ENCODE results near the gene ANKRD33B. TPM values are rescaled to one million over a fixed set of nuclear protein-coding genes. Genes with fewer than 3 reads are reported as not detected.

Gene ANKRD33B
- polyA plus RNA-seq, 1 donor (not counting 4 experiments of a cell fraction or from before 2014, with no cell fraction given), result 1.9 TPM

- Histone ChIP-seq H3K4me2 (ENCODE audit: control insufficient read depth, extremely low read depth, insufficient read depth, low read depth, low read length) (no peak overlapping the region), H3K9ac (ENCODE audit: control insufficient read depth, extremely low read depth, insufficient read depth, low read length) (no peak overlapping the region)
- dilution Hi-C loops (cut with MboI; ENCODE audit: extremely low pct_ligation_motif_present, low sequenced_read_pairs), result no loop called here
Measured at GRCh38 chr5:10695759-10696543, 132.1 kb downstream of the ANKRD33B start.

DNA sequence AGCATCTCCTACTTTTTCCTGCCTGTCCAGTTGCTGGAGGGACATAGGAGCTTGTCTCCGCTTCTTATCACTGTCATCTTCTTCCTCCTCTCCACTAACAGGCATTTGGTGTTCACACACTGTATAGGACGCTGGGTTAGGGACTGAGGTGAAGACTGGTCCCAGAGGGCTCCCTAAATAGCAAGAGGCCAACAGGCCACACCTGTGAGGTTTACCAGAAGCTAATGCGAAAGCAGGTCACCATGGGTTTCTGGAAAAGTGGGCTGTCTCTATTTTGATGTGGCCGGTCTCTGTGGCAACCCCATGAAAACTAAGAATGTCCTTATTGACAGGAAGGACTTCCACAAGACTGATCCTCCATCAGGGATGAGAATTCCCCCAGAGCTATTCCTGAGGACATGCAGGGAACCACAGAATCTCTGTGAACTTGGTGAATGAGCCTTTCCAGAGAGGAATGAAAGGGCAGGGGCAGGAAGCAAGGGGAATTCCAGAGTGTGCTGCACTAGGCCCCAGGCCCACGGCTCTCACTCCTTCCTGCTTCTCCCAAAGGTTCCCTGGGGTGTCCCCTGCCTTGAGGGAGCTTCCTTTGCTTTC is 135.5 kb downstream of the ANKRD33B start:
- Histone ChIP-seq H3K9me3 (ENCODE audit: control insufficient read depth, low read depth, low read length) (no peaks in the 10 kb centered on the region), H3K36me3 (ENCODE audit: control insufficient read depth in 2 of 2, extremely low read depth in 1 of 2, insufficient read depth in 2 of 2, low read length in 2 of 2) (no peaks in the 10 kb centered on the region), H3K27me3 (ENCODE audit: control insufficient read depth, extremely low read depth, insufficient read depth, low read length) (no peaks in the 10 kb centered on the region), H3K4me3 (ENCODE audit: control insufficient read depth in 2 of 3, extremely low read depth in 1 of 3, insufficient read depth in 2 of 3, low read depth in 1 of 3, low read length in 3 of 3) (no peak overlapping the region), H3K79me2 (ENCODE audit: control insufficient read depth, insufficient read depth, low read length) (peaks cover 4% of the 10 kb centered on the region), H2AFZ (ENCODE audit: control insufficient read depth, low read length) (no peak overlapping the region), H3K27ac (ENCODE audit: control insufficient read depth, insufficient read depth, low read length) (no peak overlapping the region), H3K9ac (ENCODE audit: control insufficient read depth, extremely low read depth, insufficient read depth, low read length) (no peak overlapping the region), H3K4me1 (ENCODE audit: control insufficient read depth, extremely low read depth, insufficient read depth, low read length) (peaks cover 32% of the 10 kb centered on the region), H4K20me1 (ENCODE audit: control insufficient read depth, extremely low read depth, insufficient read depth, low read length) (no peaks in the 10 kb centered on the region), H3K9me1 (ENCODE audit: control insufficient read depth, extremely low read depth, insufficient read depth, low read length) (no peaks in the 10 kb centered on the region), H3K4me2 (ENCODE audit: control insufficient read depth, extremely low read depth, insufficient read depth, low read depth, low read length) (no peak overlapping the region)
- FAIRE-seq (no peak), DNase-seq (ENCODE audit: low read depth, low spot score) (no peak)
- TF ChIP-seq, protein P1, sequence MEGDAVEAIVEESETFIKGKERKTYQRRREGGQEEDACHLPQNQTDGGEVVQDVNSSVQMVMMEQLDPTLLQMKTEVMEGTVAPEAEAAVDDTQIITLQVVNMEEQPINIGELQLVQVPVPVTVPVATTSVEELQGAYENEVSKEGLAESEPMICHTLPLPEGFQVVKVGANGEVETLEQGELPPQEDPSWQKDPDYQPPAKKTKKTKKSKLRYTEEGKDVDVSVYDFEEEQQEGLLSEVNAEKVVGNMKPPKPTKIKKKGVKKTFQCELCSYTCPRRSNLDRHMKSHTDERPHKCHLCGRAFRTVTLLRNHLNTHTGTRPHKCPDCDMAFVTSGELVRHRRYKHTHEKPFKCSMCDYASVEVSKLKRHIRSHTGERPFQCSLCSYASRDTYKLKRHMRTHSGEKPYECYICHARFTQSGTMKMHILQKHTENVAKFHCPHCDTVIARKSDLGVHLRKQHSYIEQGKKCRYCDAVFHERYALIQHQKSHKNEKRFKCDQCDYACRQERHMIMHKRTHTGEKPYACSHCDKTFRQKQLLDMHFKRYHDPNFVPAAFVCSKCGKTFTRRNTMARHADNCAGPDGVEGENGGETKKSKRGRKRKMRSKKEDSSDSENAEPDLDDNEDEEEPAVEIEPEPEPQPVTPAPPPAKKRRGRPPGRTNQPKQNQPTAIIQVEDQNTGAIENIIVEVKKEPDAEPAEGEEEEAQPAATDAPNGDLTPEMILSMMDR (optimal IDR thresholded peaks at IDR 0.05 in 1 of 3, IDR thresholded peaks at IDR 0.05 in 1 of 3, conservative IDR thresholded peaks at IDR 0.05 in 1 of 3; ENCODE audit: extremely low read depth in 1 of 3, insufficient read depth in 2 of 3, low read length in 3 of 3), result no peak
- no peak for TF ChIP-seq EZH2 (IDR thresholded peaks at IDR 0.05; ENCODE audit: low read length)
- dilution Hi-C loops (cut with MboI; ENCODE audit: extremely low pct_ligation_motif_present, low sequenced_read_pairs), result no loop called here

More at GRCh38 chr5:10695759-10696543, 132.1 kb downstream of the ANKRD33B start:
- Histone ChIP-seq H3K9me1 (ENCODE audit: control insufficient read depth, extremely low read depth, insufficient read depth, low read length) (no peaks in the 10 kb centered on the region), H4K20me1 (ENCODE audit: control insufficient read depth, extremely low read depth, insufficient read depth, low read length) (no peaks in the 10 kb centered on the region), H3K27ac (ENCODE audit: control insufficient read depth, insufficient read depth, low read length) (no peak overlapping the region), H3K9me3 (ENCODE audit: control insufficient read depth, low read depth, low read length) (no peaks in the 10 kb centered on the region), H3K36me3 (ENCODE audit: control insufficient read depth in 2 of 2, extremely low read depth in 1 of 2, insufficient read depth in 2 of 2, low read length in 2 of 2) (no peaks in the 10 kb centered on the region), H3K4me1 (ENCODE audit: control insufficient read depth, extremely low read depth, insufficient read depth, low read length) (peaks cover 15% of the 10 kb centered on the region), H3K79me2 (ENCODE audit: control insufficient read depth, insufficient read depth, low read length) (peaks cover 6% of the 10 kb centered on the region), H3K27me3 (ENCODE audit: control insufficient read depth, extremely low read depth, insufficient read depth, low read length) (no peaks in the 10 kb centered on the region), H2AFZ (ENCODE audit: control insufficient read depth, low read length) (no peak overlapping the region), H3K4me3 (ENCODE audit: control insufficient read depth in 2 of 3, extremely low read depth in 1 of 3, insufficient read depth in 2 of 3, low read depth in 1 of 3, low read length in 3 of 3) (no peak overlapping the region)
- DNase-seq (ENCODE audit: low read depth, low spot score) (no peak), FAIRE-seq (no peak)
- TF ChIP-seq, protein P1 (optimal IDR thresholded peaks at IDR 0.05 in 1 of 3, IDR thresholded peaks at IDR 0.05 in 1 of 3, conservative IDR thresholded peaks at IDR 0.05 in 1 of 3; ENCODE audit: extremely low read depth in 1 of 3, insufficient read depth in 2 of 3, low read length in 3 of 3), result no peak
- no peak for TF ChIP-seq EZH2 (IDR thresholded peaks at IDR 0.05; ENCODE audit: low read length)

Measured in keratinocyte (primary cell).